ENCODE data around the gene CLMN.

Gene CLMN

DNA sequence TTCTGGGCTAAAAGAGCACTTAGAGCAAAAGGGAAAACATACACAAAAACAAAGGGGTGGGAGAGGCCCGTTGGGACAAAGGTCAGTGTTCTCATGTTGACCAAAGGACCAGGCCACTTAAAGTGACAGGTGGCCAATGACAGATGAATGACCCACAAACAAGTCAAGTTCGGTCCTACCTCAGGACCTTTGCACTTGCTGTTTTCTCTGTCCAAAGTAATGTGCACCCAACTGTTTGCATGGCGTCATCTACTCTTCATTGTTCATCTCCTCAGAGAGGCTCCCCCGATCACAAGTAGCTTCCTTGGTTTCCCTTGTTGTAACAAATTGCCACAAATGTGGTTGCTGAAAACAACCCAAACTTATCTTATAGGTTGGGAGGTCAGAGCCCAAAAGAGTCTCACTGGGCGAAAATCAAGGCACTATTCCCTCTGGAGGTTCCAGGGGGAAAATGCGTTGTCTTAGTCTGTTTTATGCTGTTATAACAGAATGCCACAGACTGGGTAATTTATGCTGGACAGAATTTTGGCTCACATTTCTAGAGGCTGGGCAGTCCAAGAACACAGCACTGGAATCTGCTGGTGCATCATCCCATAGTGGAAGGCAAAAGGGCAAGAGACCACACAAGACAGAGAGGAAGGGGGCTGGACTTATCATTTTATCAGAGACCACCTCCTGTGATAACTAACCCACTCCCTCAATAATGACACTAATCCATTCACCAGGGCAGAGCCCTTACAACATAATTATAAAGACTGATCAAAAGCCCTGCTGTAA, 23.9 kb downstream of the CLMN start:
- TF ChIP-seq, protein P1, sequence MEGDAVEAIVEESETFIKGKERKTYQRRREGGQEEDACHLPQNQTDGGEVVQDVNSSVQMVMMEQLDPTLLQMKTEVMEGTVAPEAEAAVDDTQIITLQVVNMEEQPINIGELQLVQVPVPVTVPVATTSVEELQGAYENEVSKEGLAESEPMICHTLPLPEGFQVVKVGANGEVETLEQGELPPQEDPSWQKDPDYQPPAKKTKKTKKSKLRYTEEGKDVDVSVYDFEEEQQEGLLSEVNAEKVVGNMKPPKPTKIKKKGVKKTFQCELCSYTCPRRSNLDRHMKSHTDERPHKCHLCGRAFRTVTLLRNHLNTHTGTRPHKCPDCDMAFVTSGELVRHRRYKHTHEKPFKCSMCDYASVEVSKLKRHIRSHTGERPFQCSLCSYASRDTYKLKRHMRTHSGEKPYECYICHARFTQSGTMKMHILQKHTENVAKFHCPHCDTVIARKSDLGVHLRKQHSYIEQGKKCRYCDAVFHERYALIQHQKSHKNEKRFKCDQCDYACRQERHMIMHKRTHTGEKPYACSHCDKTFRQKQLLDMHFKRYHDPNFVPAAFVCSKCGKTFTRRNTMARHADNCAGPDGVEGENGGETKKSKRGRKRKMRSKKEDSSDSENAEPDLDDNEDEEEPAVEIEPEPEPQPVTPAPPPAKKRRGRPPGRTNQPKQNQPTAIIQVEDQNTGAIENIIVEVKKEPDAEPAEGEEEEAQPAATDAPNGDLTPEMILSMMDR (IDR thresholded peaks at IDR 0.05), result no peak
- no peak overlapping the region for H3K4me3 ChIP-seq

DNA sequence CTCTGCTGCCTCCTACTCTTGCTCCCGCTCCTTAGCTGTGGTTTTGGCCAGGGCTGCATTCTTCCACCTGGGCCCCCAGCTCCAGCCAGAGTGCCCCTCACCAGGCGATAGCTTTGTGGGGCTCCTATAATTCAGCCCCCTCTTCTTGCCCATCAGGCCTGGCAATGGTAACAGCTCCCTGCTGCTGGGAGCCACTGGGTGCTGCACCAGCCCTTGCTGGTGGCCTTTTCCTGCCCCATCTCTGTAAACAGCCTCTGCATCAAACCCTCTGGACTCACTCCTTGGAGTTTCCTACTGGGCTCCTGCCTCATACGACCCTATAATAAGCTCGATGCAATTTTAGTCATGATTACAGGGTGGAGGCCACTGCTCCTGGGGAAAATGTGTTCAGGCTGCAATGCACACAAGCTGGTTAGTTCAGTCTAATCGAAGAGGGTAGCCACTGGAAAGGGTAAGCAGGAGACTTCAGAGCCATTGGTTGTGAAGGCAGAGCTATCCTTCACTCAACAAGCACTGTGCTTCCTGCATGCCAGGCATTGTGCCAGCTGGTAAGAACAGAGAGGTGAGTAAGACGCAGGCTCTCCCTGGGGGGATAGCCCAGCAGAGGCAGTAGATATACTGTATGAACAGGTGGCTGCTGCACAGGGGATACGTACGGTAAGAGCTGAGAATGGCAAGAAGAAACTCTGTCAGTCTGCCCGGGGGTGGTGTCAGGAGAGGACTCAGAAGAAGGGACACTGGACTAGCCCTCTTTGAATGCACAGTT, 24.7 kb downstream of the CLMN start:
- DNase-seq (ENCODE audit: low spot score), result no peak
- Histone ChIP-seq H3K27ac (no peak overlapping the region), H3K4me3 (no peak overlapping the region)
- TF ChIP-seq, protein P1 (IDR thresholded peaks at IDR 0.05), result no peak

More for the DNA sequence above, 23.9 kb downstream of the CLMN start:
- no peak for DNase-seq (ENCODE audit: low spot score)
- H3K27ac ChIP-seq, result no peak overlapping the region

DNA sequence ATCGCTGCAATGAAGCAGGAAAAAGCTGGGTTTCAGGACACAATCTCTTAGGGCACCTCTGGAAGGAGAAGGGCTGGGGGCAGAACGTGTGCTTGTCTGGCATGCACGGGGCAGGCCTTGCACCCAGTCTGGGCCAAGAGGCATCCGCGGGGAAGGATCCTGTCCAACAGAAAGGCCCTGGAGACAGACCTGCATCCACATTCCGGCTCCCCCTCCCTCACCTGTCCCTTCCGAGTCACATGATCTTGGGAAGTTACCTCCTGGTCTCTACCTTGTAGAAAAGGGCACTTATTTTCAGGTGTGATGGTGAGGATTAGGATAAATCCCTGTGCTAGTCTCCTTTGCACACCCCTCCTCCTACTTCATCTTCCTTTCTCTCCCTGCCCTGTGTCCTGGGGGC, 25.4 kb downstream of the CLMN start:
- H3K4me3 ChIP-seq, result no peak overlapping the region
- H3K27ac ChIP-seq, result peak overlapping the region in 1 of 2 donors; percentile 20
- no peak for DNase-seq (ENCODE audit: low spot score)
- TF ChIP-seq, protein P1 (IDR thresholded peaks at IDR 0.05), result no peak

DNA sequence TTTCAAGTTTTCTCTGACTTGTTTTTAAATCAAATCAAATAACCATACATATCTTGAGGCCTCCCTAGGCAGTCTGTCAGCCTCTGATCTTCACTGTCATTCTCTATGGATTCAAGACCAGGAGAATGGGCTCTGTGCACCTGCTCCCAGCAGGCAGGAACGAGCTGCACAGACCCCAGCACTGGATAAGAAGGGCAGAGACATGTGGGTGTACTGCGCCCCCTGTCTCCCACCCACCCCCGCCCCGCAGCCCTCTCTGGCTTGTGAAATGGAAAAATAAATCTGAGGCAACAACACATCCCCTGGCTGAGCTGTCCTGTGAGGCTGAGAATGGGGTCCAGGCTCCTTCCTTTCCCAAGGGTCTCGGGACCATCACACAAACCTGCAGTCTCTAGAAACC, 26.3 kb downstream of the CLMN start:
- H3K27ac ChIP-seq, result peak overlapping the region in 1 of 2 donors; percentile 40
- DNase-seq (ENCODE audit: low spot score), result no peak
- H3K4me3 ChIP-seq, result no peak overlapping the region
- TF ChIP-seq, protein P1 (IDR thresholded peaks at IDR 0.05), result no peak

DNA sequence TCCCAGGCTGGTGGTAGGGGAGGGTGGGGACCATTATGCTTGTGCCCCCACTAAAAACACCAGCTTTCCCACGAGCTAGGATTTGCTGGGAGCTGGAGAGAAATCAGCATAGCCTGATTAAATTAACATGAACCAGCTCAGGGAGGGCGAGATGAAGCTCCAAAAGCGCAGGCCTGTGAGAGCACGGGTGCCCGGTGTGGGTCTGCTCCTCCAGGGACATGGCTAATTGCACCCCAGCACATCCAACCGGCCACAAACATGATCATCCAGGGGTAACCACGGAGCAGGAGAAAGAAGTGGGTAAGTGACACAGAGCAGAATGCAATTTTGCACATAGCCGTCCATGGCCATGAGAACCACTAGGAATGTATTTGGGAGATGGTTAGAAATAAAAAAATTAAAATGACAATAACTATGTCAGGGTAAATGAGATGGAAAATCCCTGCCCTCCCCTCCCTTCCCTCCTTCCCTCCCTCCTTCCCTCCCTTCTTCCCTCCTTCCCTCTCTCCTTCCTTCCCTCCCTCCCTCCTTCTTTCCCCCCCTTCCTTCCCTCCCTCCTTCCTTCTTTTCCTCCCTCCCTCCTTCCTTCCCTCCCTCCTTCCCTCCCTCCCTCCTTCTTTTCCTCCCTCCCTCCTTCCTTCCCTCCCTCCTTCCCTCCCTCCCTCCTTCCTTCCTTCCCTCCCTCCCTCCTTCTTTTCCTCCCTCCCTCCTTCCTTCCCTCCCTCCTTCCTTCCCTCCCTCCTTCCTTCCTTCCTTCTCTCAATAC, 26.9 kb downstream of the CLMN start:
- H3K27ac ChIP-seq, result peak overlapping the region; percentile 61 to 84
- TF ChIP-seq, protein P1 (IDR thresholded peaks at IDR 0.05), result no peak
- no peak overlapping the region for H3K4me3 ChIP-seq
- no peak for DNase-seq (ENCODE audit: low spot score)

DNA sequence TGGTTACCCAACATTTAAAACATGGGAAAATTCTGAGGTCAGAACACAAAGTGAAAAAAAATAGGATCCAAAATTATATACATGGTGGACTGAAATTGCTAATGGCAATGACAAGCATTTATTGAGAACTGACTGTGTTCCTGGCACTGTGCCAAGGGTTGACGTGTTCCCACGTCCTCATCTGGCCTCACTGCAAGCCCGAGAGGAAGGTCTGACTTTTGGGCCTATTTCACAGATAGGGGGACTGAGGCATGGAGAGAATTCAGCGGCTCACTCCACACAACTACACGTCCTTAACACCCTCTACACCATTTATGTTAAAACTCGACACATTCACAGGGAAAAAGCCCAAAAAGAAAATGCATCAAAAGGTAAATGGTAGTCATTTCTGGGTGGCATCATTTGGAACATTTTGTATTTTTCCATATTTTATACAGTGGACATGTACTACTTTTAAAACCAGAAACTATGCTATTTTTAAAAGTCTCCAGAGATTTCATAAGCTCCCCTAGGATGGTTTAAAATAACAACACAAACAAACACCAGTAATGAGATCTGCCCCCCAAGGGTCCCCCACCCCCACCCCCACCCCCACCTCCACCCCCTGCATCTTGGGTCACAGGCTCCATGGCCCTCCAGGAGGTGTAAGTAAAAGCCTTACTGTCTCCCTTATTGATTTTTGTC, 27.7 kb downstream of the CLMN start:
- peak; percentile 83 for DNase-seq (ENCODE audit: low spot score)
- Histone ChIP-seq H3K27ac (peak overlapping the region; percentile 61 to 84), H3K4me3 (no peak overlapping the region)
- TF ChIP-seq, protein P1 (IDR thresholded peaks at IDR 0.05), result no peak
